DOHH2 (cell line): ENCODE measurements around the gene TGM6.

Source experiments
- EZH2phosphoT487 ChIP-seq: fragments of 200-600 bp; sonication (generic); IDR thresholded peaks from 2 replicates; pipeline ENCODE4 v1.6.1; 2017; ENCODE audit warnings: borderline replicate concordance, mild to moderate bottlenecking, antibody characterized with exemption, low read length, moderate library complexity, mixed read lengths
- TF ChIP-seq, protein P1 (sequence below): fragments of 200-600 bp; sonication (generic); IDR thresholded peaks from one replicate; pipeline ENCODE4 v1.5.1; 2014; ENCODE audit warnings: antibody characterized with exemption, mild to moderate bottlenecking, low read depth, low read length; ENCODE audit not compliant: poor library complexity, severe bottlenecking

DNA sequence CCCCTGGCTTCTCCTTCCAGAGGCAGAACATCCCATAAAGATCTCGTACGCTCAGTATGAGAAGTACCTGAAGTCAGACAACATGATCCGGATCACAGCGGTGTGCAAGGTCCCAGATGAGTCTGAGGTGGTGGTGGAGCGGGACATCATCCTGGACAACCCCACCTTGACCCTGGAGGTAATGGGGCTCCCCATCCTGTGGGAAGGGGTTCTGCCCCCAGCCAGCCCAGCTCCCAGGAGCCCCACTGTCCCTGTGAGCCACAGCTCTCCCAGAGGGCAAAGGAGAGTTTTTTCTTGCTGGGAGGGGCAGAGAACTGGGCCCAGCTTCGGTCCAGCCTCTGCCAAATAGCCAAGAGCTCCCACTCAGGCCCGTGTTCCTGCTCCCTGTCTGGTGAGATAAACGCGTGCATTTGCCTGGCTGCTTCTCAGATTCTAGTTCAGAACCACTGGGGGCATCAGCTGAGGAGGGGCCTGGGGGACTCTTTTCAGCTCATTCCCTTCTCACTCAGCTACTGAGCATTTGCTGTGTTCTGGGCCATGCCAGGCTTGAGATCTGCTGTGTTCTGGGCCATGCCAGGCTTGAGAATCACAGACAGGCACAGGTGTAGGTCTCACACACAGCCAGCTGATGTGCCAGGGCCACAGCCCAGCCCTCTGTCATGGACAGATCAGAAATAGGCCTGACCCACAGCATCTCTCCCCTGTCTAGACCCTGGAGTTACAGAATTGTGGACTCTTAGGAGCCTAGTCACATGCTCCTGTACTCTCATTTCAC lies 45.4 kb upstream of the TGM6 start:
- TF ChIP-seq, protein P1, sequence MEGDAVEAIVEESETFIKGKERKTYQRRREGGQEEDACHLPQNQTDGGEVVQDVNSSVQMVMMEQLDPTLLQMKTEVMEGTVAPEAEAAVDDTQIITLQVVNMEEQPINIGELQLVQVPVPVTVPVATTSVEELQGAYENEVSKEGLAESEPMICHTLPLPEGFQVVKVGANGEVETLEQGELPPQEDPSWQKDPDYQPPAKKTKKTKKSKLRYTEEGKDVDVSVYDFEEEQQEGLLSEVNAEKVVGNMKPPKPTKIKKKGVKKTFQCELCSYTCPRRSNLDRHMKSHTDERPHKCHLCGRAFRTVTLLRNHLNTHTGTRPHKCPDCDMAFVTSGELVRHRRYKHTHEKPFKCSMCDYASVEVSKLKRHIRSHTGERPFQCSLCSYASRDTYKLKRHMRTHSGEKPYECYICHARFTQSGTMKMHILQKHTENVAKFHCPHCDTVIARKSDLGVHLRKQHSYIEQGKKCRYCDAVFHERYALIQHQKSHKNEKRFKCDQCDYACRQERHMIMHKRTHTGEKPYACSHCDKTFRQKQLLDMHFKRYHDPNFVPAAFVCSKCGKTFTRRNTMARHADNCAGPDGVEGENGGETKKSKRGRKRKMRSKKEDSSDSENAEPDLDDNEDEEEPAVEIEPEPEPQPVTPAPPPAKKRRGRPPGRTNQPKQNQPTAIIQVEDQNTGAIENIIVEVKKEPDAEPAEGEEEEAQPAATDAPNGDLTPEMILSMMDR = no peak
- TF ChIP-seq EZH2phosphoT487 = no peak
